ENCODE results near the gene SLC26A11.

Gene SLC26A11

DNA sequence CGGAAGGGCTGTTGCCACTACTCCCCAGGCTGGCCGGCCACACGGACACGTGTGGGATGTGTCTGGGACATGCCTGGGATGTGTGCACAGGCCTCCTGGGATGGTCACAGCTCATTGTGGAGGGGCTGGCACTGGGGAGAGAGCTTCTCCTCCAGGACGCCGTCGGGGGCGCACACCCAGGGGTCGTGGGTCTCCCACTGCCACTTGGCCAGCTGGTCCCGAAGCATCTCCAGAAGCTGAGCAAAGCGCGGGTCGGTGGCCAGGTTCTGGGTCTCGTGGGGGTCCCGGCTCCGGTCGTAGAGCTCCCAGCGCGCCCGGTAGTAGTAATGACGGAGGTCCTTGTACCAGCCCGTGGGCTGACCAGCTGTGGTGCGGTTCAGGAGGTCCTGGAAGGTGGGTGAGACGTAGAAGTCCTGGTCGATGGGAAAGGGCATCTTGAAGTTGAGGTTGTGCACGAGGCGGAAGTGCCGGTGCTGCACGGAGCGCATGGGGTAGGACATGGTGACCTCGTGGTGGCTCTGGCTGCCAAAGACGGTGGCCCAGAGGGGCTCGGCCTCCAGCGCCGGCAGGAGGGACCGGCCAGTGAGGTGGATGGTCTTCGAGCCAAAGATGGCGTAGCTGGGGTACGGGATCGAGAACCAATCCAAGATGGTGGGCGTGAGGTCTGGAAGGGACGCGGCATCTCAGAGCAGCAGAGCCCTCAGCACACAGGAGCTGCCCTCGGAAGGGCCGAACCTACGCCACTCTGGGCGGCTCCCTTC lies 9.7 kb upstream of the SLC26A11 start (continued):
- TF ChIP-seq, protein P1, sequence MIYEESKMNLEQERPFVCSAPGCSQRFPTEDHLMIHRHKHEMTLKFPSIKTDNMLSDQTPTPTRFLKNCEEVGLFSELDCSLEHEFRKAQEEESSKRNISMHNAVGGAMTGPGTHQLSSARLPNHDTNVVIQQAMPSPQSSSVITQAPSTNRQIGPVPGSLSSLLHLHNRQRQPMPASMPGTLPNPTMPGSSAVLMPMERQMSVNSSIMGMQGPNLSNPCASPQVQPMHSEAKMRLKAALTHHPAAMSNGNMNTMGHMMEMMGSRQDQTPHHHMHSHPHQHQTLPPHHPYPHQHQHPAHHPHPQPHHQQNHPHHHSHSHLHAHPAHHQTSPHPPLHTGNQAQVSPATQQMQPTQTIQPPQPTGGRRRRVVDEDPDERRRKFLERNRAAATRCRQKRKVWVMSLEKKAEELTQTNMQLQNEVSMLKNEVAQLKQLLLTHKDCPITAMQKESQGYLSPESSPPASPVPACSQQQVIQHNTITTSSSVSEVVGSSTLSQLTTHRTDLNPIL (CRISPR knock-in tag; IDR thresholded peaks at IDR 0.05; ENCODE audit: low read depth) = no peak
- no peak for TF ChIP-seq ZNF8 (CRISPR knock-in tag; IDR thresholded peaks at IDR 0.05)
- TF ChIP-seq ARNTL (CRISPR knock-in tag; IDR thresholded peaks at IDR 0.05; ENCODE audit: borderline replicate concordance, low read depth) = no peak
- TF ChIP-seq SNAI2 (CRISPR knock-in tag; IDR thresholded peaks at IDR 0.05) = no peak
- TF ChIP-seq RARB (CRISPR knock-in tag; IDR thresholded peaks at IDR 0.05) = no peak
- no peak for TF ChIP-seq OSR1 (CRISPR knock-in tag; IDR thresholded peaks at IDR 0.05)
- no peak for TF ChIP-seq CSDC2 (CRISPR knock-in tag; IDR thresholded peaks at IDR 0.05)
- TF ChIP-seq ZNF565 (CRISPR knock-in tag; conservative IDR thresholded peaks at IDR 0.05; ENCODE audit: low read depth) = no peak

DNA sequence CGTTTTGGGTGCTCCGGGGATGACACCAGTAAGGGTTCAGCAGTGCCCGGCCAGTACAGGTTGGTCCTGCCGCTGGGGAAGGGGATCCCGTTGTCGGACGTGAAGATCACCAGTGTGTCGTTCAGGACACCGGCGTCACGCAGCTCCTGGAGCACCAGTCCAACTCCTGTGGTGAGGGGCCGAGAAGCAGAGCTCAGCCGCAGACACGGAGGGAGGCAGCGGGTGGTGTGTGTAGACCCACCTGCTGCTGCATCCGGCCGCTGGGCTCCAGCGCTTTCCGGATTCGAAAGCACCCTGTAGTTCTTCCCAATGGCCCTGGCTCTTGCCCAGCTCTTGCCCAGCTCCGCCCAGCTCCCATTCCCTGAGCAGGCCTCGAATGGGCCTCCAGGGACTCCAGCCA lies 8.1 kb upstream of the SLC26A11 start:
- ATAC-seq = no peak
- TF ChIP-seq ARNTL (CRISPR knock-in tag; IDR thresholded peaks at IDR 0.05; ENCODE audit: borderline replicate concordance, low read depth) (no peak), GLIS3 (CRISPR knock-in tag; IDR thresholded peaks at IDR 0.05) (no peak), PATZ1 (CRISPR knock-in tag; IDR thresholded peaks at IDR 0.05; ENCODE audit: borderline replicate concordance) (no peak), SNAI2 (CRISPR knock-in tag; IDR thresholded peaks at IDR 0.05) (no peak)
- TF ChIP-seq, protein P2, sequence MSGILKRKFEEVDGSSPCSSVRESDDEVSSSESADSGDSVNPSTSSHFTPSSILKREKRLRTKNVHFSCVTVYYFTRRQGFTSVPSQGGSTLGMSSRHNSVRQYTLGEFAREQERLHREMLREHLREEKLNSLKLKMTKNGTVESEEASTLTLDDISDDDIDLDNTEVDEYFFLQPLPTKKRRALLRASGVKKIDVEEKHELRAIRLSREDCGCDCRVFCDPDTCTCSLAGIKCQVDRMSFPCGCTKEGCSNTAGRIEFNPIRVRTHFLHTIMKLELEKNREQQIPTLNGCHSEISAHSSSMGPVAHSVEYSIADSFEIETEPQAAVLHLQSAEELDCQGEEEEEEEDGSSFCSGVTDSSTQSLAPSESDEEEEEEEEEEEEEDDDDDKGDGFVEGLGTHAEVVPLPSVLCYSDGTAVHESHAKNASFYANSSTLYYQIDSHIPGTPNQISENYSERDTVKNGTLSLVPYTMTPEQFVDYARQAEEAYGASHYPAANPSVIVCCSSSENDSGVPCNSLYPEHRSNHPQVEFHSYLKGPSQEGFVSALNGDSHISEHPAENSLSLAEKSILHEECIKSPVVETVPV (CRISPR knock-in tag; IDR thresholded peaks at IDR 0.05) = no peak

DNA sequence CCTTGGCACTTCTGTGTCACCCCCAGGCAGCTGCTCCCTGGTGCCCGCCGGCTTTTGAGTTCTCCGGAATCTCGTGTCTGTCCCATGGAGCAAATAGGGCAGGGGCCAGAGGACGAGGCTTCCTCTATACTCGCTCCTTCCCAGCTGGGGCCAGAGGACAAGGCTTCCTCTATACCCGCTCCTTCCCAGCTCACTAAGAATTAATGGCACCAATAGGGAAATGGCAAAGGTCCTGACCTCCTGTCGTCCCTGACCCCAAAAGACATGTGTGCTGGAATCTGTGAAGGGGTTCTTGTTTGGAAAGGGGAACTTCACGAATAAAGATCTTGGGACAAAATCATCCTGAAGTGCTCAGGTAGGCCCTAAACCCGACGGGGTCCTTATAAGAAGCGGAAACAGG lies 7.7 kb upstream of the SLC26A11 start:
- TF ChIP-seq TSHZ2 (CRISPR knock-in tag; IDR thresholded peaks at IDR 0.05) = no peak
- TF ChIP-seq POU6F1 (CRISPR knock-in tag; IDR thresholded peaks at IDR 0.05; ENCODE audit: borderline replicate concordance, low read depth) = no peak
- no peak for TF ChIP-seq PPARA (CRISPR knock-in tag; IDR thresholded peaks at IDR 0.05; ENCODE audit: borderline replicate concordance)
- no peak for TF ChIP-seq ISL1 (CRISPR knock-in tag; IDR thresholded peaks at IDR 0.05)
- TF ChIP-seq ZNF70 (CRISPR knock-in tag; IDR thresholded peaks at IDR 0.05) = no peak
- ATAC-seq = no peak

DNA sequence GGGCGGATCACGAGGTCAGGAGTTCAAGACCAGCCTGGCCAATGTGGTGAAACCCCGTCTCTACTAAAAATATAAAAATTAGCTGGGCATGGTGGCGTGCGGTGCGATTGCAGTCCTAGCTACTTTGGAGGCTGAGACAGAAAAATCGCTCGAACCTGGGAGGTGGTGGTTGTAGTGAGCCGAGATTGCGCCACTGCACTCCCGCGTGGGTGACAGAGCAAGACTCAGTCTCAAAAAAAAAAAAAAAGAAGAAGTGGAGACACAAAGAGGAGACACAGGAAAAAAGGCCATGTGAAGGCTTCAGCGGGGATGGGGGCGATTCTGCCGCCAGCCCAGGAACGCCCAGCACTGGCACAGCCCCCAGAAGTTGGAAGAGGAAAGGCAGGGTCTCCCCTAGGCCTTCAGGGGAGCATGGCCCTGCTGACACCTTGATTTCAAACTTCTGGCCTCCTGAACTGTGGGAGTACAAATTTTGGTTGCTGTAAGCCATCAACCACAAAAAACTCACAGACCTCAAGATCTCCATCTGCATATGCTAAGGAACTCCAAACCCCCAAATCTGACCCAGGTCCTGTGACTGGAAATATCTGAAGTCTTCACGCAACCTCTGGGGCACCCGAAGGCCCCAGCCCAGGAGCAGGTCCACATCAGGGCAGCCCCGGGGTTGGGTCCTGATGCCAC lies 7.1 kb upstream of the SLC26A11 start:
- no peak for ATAC-seq
- TF ChIP-seq ZFP3 (CRISPR knock-in tag; IDR thresholded peaks at IDR 0.05) = no peak
- no peak for TF ChIP-seq PATZ1 (CRISPR knock-in tag; IDR thresholded peaks at IDR 0.05; ENCODE audit: borderline replicate concordance)
- TF ChIP-seq SNAI2 (CRISPR knock-in tag; IDR thresholded peaks at IDR 0.05) = no peak
- no peak for TF ChIP-seq TCF4 (CRISPR knock-in tag; IDR thresholded peaks at IDR 0.05; ENCODE audit: borderline replicate concordance)
- TF ChIP-seq ZNF565 (CRISPR knock-in tag; conservative IDR thresholded peaks at IDR 0.05; ENCODE audit: low read depth) = no peak
- no peak for TF ChIP-seq TSHZ2 (CRISPR knock-in tag; IDR thresholded peaks at IDR 0.05)
- TF ChIP-seq, protein P2 (CRISPR knock-in tag; IDR thresholded peaks at IDR 0.05) = no peak
